Measurements from ENCODE around the gene PLXNA4. TPM values are rescaled to one million over a fixed set of nuclear protein-coding genes. Genes with fewer than 3 reads are reported as not detected.

PLXNA4 gene
- total and polyA plus RNA-seq, 8 donors, result 1.9 to 6.6 (median 3.4) TPM

DNA sequence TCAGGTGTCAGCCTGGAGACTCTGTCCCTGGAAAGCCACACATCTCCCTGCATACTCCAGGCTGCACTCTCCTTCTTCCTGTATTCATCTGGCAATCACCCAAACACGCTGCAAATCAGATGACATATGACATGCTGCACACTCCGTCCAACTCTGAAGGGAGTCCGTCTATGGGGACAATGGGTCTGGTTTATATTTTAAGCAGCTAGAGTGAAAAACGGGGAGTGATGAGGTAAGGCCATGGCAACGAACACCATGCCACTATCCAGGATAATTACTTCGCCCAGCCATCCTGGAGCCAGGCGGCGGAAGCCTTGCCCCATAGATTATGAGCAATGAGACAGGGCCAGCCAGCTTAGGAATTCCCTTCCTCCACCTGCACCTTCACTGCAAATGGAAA lies 140.1 kb downstream of the PLXNA4 start:
- no peaks in the 10 kb centered on the region for H3K36me3 ChIP-seq
- no peaks in the 10 kb centered on the region for H3K4me1 ChIP-seq
- no peak overlapping the region for H3K4me3 ChIP-seq
- intact Hi-C loops (cut with DNase I), result no loop called here
- no peaks in the 10 kb centered on the region for H3K9me3 ChIP-seq
- DNase-seq (no peak), ATAC-seq (no peak)
- TF ChIP-seq, protein P1, sequence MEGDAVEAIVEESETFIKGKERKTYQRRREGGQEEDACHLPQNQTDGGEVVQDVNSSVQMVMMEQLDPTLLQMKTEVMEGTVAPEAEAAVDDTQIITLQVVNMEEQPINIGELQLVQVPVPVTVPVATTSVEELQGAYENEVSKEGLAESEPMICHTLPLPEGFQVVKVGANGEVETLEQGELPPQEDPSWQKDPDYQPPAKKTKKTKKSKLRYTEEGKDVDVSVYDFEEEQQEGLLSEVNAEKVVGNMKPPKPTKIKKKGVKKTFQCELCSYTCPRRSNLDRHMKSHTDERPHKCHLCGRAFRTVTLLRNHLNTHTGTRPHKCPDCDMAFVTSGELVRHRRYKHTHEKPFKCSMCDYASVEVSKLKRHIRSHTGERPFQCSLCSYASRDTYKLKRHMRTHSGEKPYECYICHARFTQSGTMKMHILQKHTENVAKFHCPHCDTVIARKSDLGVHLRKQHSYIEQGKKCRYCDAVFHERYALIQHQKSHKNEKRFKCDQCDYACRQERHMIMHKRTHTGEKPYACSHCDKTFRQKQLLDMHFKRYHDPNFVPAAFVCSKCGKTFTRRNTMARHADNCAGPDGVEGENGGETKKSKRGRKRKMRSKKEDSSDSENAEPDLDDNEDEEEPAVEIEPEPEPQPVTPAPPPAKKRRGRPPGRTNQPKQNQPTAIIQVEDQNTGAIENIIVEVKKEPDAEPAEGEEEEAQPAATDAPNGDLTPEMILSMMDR (IDR thresholded peaks at IDR 0.05), result no peak
- no peak overlapping the region for H3K27ac ChIP-seq
- peaks cover 0 to 23% of the 10 kb centered on the region in 2 donors for H3K27me3 ChIP-seq

DNA sequence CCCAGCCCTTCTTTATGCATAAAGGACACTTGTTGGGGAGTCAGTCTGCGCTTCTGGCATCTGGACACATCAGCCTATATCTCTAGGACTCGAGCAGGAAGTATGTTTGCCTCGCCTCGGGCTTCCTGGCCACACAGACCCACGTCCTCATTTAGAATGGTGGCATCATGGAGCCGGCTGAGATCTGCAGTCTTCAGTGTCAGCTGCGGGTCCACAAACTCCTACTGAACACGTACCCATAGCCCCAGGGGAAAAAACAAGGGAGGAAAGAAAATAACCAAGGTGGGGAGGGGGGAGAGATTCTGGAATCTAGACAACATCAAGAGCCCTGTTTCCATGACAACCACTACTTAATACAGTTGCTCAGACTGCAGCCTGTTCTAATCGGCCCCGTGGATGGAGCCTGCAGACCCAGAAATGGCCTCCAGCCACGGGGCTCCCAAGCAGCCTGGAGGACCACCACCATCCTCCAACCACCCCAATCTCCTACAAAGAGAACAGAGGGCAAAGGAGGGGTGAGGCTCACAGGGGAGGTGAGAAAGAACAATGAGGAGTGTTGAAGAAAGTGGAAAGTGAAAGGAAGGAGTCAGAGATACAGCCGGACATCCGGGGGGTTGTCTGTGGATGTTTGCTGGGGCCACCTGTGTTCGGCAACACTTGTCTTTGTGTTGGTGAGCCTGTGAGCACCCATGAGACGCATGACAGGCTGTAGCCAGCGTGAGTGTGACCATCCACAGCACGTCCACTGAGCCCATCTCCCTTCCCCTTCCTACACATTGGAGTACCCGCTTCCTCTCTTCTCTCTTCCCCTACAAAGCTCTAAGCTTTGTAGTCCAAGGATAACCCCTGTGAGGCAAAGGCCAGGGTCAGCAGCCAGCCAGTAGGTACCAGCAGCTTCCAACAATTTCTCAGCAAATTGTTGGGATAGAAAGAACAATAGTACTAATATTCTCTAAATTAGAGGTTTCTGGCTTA lies 141.0 kb downstream of the PLXNA4 start:
- peaks cover 0 to 23% of the 10 kb centered on the region in 2 donors for H3K27me3 ChIP-seq
- TF ChIP-seq, protein P1 (IDR thresholded peaks at IDR 0.05), result no peak
- DNase-seq (no peak), ATAC-seq (no peak)
- intact Hi-C loops (cut with DNase I), result no loop called here
- H3K27ac ChIP-seq, result no peak overlapping the region
- no peaks in the 10 kb centered on the region for H3K36me3 ChIP-seq
- H3K4me3 ChIP-seq, result no peak overlapping the region
- no peaks in the 10 kb centered on the region for H3K9me3 ChIP-seq
- no peaks in the 10 kb centered on the region for H3K4me1 ChIP-seq

DNA sequence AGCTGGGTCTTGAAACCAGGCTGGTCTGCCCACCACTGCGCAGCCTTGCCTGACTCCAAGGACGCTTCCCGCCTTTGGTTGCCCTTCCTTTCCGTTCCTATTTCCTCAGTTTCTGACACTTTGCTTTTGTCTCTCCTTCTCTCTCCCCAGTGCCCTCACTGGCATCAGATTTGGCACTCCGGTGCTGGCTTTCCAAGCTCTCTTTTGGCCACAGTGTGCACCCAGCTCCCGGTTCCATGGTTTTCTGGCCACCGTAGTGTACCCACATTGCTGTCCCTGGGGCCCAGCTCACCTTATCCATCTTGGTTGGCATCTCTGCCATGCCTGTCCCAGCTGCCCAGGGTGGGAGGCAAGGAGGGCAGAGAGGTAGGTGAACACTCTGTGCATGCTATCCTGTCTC lies 142.2 kb downstream of the PLXNA4 start:
- Histone ChIP-seq H3K36me3 (no peaks in the 10 kb centered on the region), H3K4me3 (no peak overlapping the region), H3K27me3 (peaks cover 0 to 23% of the 10 kb centered on the region in 2 donors), H3K4me1 (no peaks in the 10 kb centered on the region), H3K9me3 (no peaks in the 10 kb centered on the region), H3K27ac (no peak overlapping the region)
- intact Hi-C loops (cut with DNase I), result no loop called here
- TF ChIP-seq, protein P1 (IDR thresholded peaks at IDR 0.05), result no peak
- ATAC-seq, result no peak
- no peak for DNase-seq

DNA sequence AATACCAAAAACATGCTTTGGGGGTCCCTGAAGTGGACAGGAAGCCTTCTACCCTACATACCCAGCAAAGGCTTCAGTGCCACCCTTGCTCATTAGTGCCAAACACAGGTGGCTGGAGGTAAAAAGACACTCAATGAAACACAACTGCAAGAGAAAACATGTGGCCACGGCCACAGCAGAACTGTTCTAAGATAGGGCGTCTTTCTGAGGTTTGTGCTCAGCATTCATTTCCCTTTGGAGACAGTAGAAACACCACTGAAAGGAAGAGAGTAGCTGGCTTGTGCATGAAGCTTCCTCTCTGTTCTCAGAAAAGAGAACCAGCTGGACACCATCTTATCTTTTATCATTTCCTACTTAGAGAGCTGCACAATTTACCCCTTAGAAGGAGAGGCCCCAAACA lies 143.0 kb downstream of the PLXNA4 start:
- Histone ChIP-seq H3K4me3 (no peak overlapping the region), H3K4me1 (no peaks in the 10 kb centered on the region), H3K27ac (no peak overlapping the region), H3K27me3 (peaks cover 0 to 23% of the 10 kb centered on the region in 2 donors), H3K36me3 (no peaks in the 10 kb centered on the region), H3K9me3 (no peaks in the 10 kb centered on the region)
- ATAC-seq (no peak), DNase-seq (no peak)
- intact Hi-C loops (cut with DNase I), result no loop called here
- TF ChIP-seq, protein P1 (IDR thresholded peaks at IDR 0.05), result no peak
